Mammary epithelial cell (primary cell): Measurements from ENCODE around the gene SNX30.

Experiments used
- EZH2 ChIP-seq: IDR thresholded peaks from 2 replicates; pipeline ENCODE4 v1.6.1; 2012; ENCODE audit warnings: low read length, inconsistent platforms, borderline replicate concordance
- TF ChIP-seq, protein P1 (sequence below), 2 donors: IDR thresholded peaks in 1 of 2; conservative IDR thresholded peaks in 1 of 2; 2 replicates each; pipeline ENCODE4 v1.5.1; 2011 to 2012; ENCODE audit warnings: inconsistent platforms in 2 of 2, low read length in 2 of 2, mild to moderate bottlenecking in 2 of 2, control low read depth in 1 of 2, low read depth in 1 of 2; ENCODE audit not compliant: insufficient read depth in 1 of 2; ENCODE audit errors: extremely low read depth in 1 of 2

DNA sequence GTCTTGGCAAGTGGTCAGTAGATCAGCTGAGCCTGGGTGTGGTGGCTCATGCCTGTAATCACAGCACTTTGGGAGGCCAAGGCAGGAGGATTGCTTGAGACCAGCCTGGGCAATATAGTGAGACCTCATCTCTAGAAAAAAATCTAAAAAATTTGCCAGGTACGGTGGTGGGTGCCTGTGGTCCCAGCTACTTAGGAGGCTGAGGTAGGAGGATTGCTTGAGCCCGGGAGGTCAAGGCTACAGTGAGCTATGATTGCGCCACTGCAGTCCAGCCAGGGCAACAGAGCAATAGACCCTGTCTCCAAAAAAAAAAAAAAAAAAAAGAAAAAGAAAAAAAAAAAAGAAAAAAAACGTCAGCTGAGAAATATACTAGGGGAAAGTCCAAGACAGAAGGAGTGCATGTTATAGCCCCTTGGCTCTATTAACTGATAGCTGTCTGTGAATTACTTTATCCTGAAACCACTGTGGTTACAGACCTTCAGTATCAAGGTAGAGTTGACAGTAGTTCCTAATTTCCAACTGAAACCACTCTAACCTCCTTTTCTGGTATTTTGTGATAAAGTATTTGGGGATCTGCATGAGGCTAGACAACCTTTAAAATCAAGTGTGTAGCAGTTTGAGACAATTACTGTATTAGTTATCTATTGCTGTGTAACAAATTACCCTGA is 30.3 kb upstream of the SNX30 start:
- TF ChIP-seq, protein P1, sequence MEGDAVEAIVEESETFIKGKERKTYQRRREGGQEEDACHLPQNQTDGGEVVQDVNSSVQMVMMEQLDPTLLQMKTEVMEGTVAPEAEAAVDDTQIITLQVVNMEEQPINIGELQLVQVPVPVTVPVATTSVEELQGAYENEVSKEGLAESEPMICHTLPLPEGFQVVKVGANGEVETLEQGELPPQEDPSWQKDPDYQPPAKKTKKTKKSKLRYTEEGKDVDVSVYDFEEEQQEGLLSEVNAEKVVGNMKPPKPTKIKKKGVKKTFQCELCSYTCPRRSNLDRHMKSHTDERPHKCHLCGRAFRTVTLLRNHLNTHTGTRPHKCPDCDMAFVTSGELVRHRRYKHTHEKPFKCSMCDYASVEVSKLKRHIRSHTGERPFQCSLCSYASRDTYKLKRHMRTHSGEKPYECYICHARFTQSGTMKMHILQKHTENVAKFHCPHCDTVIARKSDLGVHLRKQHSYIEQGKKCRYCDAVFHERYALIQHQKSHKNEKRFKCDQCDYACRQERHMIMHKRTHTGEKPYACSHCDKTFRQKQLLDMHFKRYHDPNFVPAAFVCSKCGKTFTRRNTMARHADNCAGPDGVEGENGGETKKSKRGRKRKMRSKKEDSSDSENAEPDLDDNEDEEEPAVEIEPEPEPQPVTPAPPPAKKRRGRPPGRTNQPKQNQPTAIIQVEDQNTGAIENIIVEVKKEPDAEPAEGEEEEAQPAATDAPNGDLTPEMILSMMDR (conservative IDR thresholded peaks at IDR 0.05 in 1 of 2, IDR thresholded peaks at IDR 0.05 in 1 of 2; ENCODE audit: extremely low read depth in 1 of 2, insufficient read depth in 1 of 2, low read depth in 1 of 2, low read length in 2 of 2): no peak
- no peak for TF ChIP-seq EZH2
